A673 (cell line): Measurements from ENCODE around the gene MPZL2. TPM values are rescaled to one million over a fixed set of nuclear protein-coding genes. Genes with fewer than 3 reads are reported as not detected.

Experiments used
- BruUV-seq: library from RNA; stranded (reverse); fragments of 400-500 nt; replicated peaks from 2 replicates; lab custom pipeline; 2021; lab: Mats Ljungman, UMichigan
- CTCF ChIA-PET: fragments of 300-600 bp; sonication (Branson Sonifier 250); formaldehyde crosslinking; loops from one replicate; lab custom pipeline; 2022; ENCODE audit warnings: antibody characterized with exemption; lab: Charles Lee
- POLR2A ChIA-PET: fragments of 300-600 bp; sonication (Branson Sonifier 250); formaldehyde crosslinking; loops from one replicate; lab custom pipeline; 2022; ENCODE audit warnings: antibody characterized with exemption; ENCODE audit not compliant: low non-redundant PET; lab: Charles Lee
- DNase-seq: peaks from one replicate; pipeline ENCODE4 v3.0.0-alpha.2; 2015; ENCODE audit warnings: low spot score
- H3K27ac ChIP-seq: fragments of 200-600 bp; sonication (generic); 2 replicates; pipeline ENCODE4 v1.5.1; 2016; ENCODE audit warnings: mixed run types, low read depth, mild to moderate bottlenecking, mixed read lengths, antibody characterized with exemption, low read length; ENCODE audit not compliant: poor library complexity, severe bottlenecking
- H3K27me3 ChIP-seq: fragments of 200-600 bp; sonication (generic); replicated peaks from 2 replicates; pipeline ENCODE4 v1.6.1; 2017; ENCODE audit warnings: mixed run types, low read depth, mild to moderate bottlenecking, mixed read lengths, antibody characterized with exemption, low read length; ENCODE audit not compliant: insufficient read depth, poor library complexity
- H3K36me3 ChIP-seq: fragments of 200-600 bp; sonication (generic); 2 replicates; pipeline ENCODE4 v1.6.1; 2016; ENCODE audit warnings: mixed run types, mild to moderate bottlenecking, mixed read lengths, antibody characterized with exemption, low read length; ENCODE audit not compliant: insufficient read depth, poor library complexity, severe bottlenecking
- H3K4me1 ChIP-seq: fragments of 200-600 bp; sonication (generic); 2 replicates; pipeline ENCODE4 v1.6.1; 2017; ENCODE audit warnings: mixed run types, mild to moderate bottlenecking, mixed read lengths, antibody characterized with exemption, low read length; ENCODE audit not compliant: insufficient read depth, poor library complexity, severe bottlenecking
- H3K4me3 ChIP-seq: fragments of 200-600 bp; sonication (generic); 2 replicates; pipeline ENCODE4 v1.5.1; 2016; ENCODE audit warnings: low read depth, mixed run types, mild to moderate bottlenecking, mixed read lengths, low read length; ENCODE audit not compliant: poor library complexity, severe bottlenecking
- H3K9me3 ChIP-seq: fragments of 200-600 bp; sonication (generic); 2 replicates; pipeline ENCODE4 v1.6.1; 2016; ENCODE audit warnings: mixed run types, low read depth, mild to moderate bottlenecking, mixed read lengths, antibody characterized with exemption, low read length; ENCODE audit not compliant: poor library complexity, severe bottlenecking
- EZH2 ChIP-seq: fragments of 200-600 bp; sonication (generic); IDR thresholded peaks from 2 replicates; pipeline ENCODE4 v1.6.1; 2017; ENCODE audit warnings: borderline replicate concordance, low read depth, mild to moderate bottlenecking, mixed read lengths, antibody characterized with exemption, low read length; ENCODE audit not compliant: poor library complexity, severe bottlenecking
- intact Hi-C: fragments of 100-400 bp; cut with micrococcal nuclease; formaldehyde crosslinking; loops from one replicate; pipeline ENCODE4 v1.10.0; 2022; ENCODE audit not compliant: unreplicated experiment
- total RNA-seq: library from RNA; stranded (reverse); gene quantifications from 2 replicates; pipeline ENCODE4 v1.2.3, GENCODE V29; 2021
- TF ChIP-seq, protein P1 (sequence below): fragments of 300-800, 200-600 bp; sonication (generic); conservative IDR thresholded peaks from 2 replicates; pipeline ENCODE4 v1.5.1; 2017; ENCODE audit warnings: low read depth, mild to moderate bottlenecking, antibody characterized with exemption, low read length, moderate library complexity, mixed read lengths

MPZL2 gene
- total RNA-seq, 1 experiment from 2014 or later: not detected

DNA sequence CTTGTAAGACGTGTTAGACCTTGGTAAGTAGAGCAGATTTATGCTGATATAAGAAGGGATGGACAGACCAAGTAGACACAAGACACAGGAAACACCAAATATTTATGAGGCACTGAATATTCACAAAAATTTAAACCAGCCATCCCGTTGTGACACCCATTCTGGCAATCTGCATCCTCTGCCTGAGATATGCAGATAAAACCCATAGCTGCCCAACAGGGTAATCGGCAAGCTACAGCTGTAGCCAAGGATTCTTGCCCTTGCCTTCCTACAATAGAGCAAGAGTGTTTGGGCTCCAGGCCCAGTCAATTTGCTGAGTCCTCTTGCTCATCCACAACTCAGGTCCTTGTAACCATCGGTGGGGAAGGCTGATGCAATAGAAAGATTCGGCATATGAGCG lies 18.5 kb upstream of the MPZL2 start:
- Histone ChIP-seq H3K9me3 (no peaks in the 10 kb centered on the region), H3K27ac (no peak overlapping the region), H3K4me3 (no peak overlapping the region), H3K27me3 (peaks cover 23% of the 10 kb centered on the region), H3K36me3 (no peaks in the 10 kb centered on the region), H3K4me1 (no peaks in the 10 kb centered on the region)
- CTCF ChIA-PET: no interaction called here
- no peak for TF ChIP-seq EZH2
- TF ChIP-seq, protein P1, sequence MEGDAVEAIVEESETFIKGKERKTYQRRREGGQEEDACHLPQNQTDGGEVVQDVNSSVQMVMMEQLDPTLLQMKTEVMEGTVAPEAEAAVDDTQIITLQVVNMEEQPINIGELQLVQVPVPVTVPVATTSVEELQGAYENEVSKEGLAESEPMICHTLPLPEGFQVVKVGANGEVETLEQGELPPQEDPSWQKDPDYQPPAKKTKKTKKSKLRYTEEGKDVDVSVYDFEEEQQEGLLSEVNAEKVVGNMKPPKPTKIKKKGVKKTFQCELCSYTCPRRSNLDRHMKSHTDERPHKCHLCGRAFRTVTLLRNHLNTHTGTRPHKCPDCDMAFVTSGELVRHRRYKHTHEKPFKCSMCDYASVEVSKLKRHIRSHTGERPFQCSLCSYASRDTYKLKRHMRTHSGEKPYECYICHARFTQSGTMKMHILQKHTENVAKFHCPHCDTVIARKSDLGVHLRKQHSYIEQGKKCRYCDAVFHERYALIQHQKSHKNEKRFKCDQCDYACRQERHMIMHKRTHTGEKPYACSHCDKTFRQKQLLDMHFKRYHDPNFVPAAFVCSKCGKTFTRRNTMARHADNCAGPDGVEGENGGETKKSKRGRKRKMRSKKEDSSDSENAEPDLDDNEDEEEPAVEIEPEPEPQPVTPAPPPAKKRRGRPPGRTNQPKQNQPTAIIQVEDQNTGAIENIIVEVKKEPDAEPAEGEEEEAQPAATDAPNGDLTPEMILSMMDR: no peak
- intact Hi-C loops: no loop called here
- BruUV-seq: no TSS peak
- POLR2A ChIA-PET: no interaction called here
- DNase-seq: no peak

DNA sequence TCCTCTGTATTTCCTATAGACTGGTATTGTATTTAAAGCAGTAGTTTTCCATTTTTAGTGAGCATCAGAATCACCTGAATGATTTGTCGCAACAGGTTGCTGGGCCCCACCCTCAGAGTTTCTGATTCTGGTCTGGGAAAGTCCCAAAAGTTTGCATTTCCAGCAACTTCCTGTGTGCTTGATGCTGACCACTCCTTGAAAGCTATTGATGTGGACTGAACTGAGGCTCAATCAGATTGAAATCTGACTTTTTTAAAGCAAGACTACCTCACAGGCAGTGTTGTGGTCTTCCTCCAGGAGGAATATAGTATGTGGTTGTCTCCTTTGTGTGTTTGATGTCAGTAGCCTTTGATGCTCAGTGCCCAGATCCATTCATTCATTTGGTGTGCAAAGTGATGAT lies 17.2 kb upstream of the MPZL2 start:
- ChIA-PET CTCF (no interaction called here), POLR2A (no interaction called here)
- Histone ChIP-seq H3K9me3 (no peaks in the 10 kb centered on the region), H3K4me1 (no peaks in the 10 kb centered on the region), H3K4me3 (no peak overlapping the region), H3K36me3 (no peaks in the 10 kb centered on the region), H3K27ac (no peak overlapping the region), H3K27me3 (peaks cover 30% of the 10 kb centered on the region)
- BruUV-seq: no TSS peak
- no peak for TF ChIP-seq EZH2
- TF ChIP-seq, protein P1: no peak
- intact Hi-C loops: no loop called here
- DNase-seq: no peak

DNA sequence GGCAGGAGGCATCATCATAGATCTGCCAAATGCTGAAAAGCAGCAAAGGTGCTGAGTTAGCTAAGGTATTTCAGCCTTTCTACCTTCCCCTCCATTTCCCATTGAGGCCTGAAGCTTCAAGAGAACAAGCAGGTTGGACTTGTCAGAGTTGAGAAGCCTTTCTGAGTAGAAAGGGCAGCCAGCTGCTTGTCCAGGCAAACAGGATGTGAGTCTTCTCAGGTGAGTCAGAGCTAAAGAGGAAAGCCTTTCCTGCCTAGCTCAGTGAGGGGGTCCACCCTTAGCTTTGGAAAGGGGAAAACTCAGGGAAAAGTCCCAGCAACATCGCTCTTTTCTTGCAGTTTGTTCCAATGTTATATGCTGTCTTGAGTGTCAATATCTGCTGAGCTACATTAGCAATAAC lies 13.2 kb upstream of the MPZL2 start:
- Histone ChIP-seq H3K27ac (no peak overlapping the region), H3K36me3 (no peaks in the 10 kb centered on the region), H3K4me3 (no peak overlapping the region), H3K9me3 (no peaks in the 10 kb centered on the region), H3K4me1 (no peaks in the 10 kb centered on the region), H3K27me3 (peaks cover 55% of the 10 kb centered on the region)
- BruUV-seq: no TSS peak
- no peak for TF ChIP-seq EZH2
- TF ChIP-seq, protein P1: no peak
- intact Hi-C loops: no loop called here
- POLR2A ChIA-PET: no interaction called here
- no peak for DNase-seq
- CTCF ChIA-PET: no interaction called here
